Calu3 (cell line): Measurements from ENCODE around the gene GLI3. TPM values are rescaled to one million over a fixed set of nuclear protein-coding genes. Genes with fewer than 3 reads are reported as not detected.

Experiments used
- BruUV-seq: library from RNA; stranded (reverse); fragments of 400-500 nt; replicated peaks from 2 replicates; lab custom pipeline; 2021; lab: Mats Ljungman, UMichigan
- CTCF ChIA-PET: fragments of 300-600 bp; sonication (Branson Sonifier 250); formaldehyde crosslinking; loops from one replicate; lab custom pipeline; 2022; ENCODE audit warnings: antibody characterized with exemption; lab: Charles Lee
- DNase-seq: peaks from one replicate; pipeline ENCODE4 v3.0.0; 2022
- H3K27ac Mint-ChIP-seq: one replicate; pipeline ENCODE4 v1.8.0; 2022; ENCODE audit warnings: mixed read lengths; ENCODE audit not compliant: unreplicated experiment
- H3K27me3 Mint-ChIP-seq: one replicate; pipeline ENCODE4 v1.8.0; 2022; ENCODE audit warnings: mixed read lengths; ENCODE audit not compliant: unreplicated experiment
- H3K36me3 Mint-ChIP-seq: one replicate; pipeline ENCODE4 v1.8.0; 2022; ENCODE audit warnings: mild to moderate bottlenecking, moderate library complexity, mixed read lengths; ENCODE audit not compliant: insufficient read depth, unreplicated experiment
- H3K4me1 Mint-ChIP-seq: one replicate; pipeline ENCODE4 v1.8.0; 2022; ENCODE audit warnings: mild to moderate bottlenecking, low read depth, mixed read lengths; ENCODE audit not compliant: unreplicated experiment
- H3K4me3 Mint-ChIP-seq: one replicate; pipeline ENCODE4 v1.8.0; 2022; ENCODE audit warnings: mild to moderate bottlenecking, low read depth, moderate library complexity, mixed read lengths; ENCODE audit not compliant: unreplicated experiment
- H3K9me3 Mint-ChIP-seq: one replicate; pipeline ENCODE4 v1.8.0; 2022; ENCODE audit warnings: low read depth, mixed read lengths; ENCODE audit not compliant: unreplicated experiment
- CTCF ChIP-seq: fragments of 200-600 bp; IDR thresholded peaks from one replicate; pipeline ENCODE4 v1.8.0; 2022; ENCODE audit warnings: antibody characterized with exemption; ENCODE audit not compliant: unreplicated experiment
- intact Hi-C: fragments of 100-400 bp; cut with micrococcal nuclease; formaldehyde crosslinking; loops from one replicate; pipeline ENCODE4 v1.10.0; 2022; ENCODE audit not compliant: unreplicated experiment
- total RNA-seq: library from RNA; stranded (reverse); gene quantifications from 2 replicates; pipeline ENCODE4 v1.2.3, GENCODE V29; 2022

GLI3 gene
- total RNA-seq, 1 experiment from 2014 or later: not detected

- TF ChIP-seq CTCF: no peak
- CTCF ChIA-PET: no interaction called here
- no peak overlapping the region for H3K4me3 Mint-ChIP-seq
Measured at GRCh38 chr7:42046483-42046882, 190.5 kb downstream of the GLI3 start.

GRCh38 chr7:42045961-42046360, 191.0 kb downstream of the GLI3 start:
- Mint-ChIP-seq H3K27me3 (peaks cover 41% of the 10 kb centered on the region), H3K36me3 (no peaks in the 10 kb centered on the region)
- CTCF ChIA-PET: no interaction called here

More at GRCh38 chr7:42046483-42046882, 190.5 kb downstream of the GLI3 start:
- no TSS peak for BruUV-seq
- Mint-ChIP-seq H3K36me3 (no peaks in the 10 kb centered on the region), H3K4me1 (no peaks in the 10 kb centered on the region), H3K27ac (no peak overlapping the region), H3K27me3 (peaks cover 43% of the 10 kb centered on the region), H3K9me3 (no peaks in the 10 kb centered on the region)
- intact Hi-C loops: no loop called here
- no peak for DNase-seq

GRCh38 chr7:42039921-42040320, 197.1 kb downstream of the GLI3 start:
- H3K27me3 Mint-ChIP-seq: peaks cover 70% of the 10 kb centered on the region
- no peaks in the 10 kb centered on the region for H3K9me3 Mint-ChIP-seq
- H3K36me3 Mint-ChIP-seq: no peaks in the 10 kb centered on the region
- CTCF ChIA-PET: no interaction called here
- no peak overlapping the region for H3K4me3 Mint-ChIP-seq
- no peak for DNase-seq
- H3K27ac Mint-ChIP-seq: no peak overlapping the region
- BruUV-seq: no TSS peak
- H3K4me1 Mint-ChIP-seq: no peaks in the 10 kb centered on the region
- intact Hi-C loops: no loop called here
- TF ChIP-seq CTCF: no peak

More at GRCh38 chr7:42045961-42046360, 191.0 kb downstream of the GLI3 start:
- intact Hi-C loops: no loop called here
- DNase-seq: no peak
- TF ChIP-seq CTCF: no peak
- no TSS peak for BruUV-seq
- Mint-ChIP-seq H3K4me3 (no peak overlapping the region), H3K9me3 (no peaks in the 10 kb centered on the region), H3K4me1 (no peaks in the 10 kb centered on the region), H3K27ac (no peak overlapping the region)

- no peak overlapping the region for H3K4me3 Mint-ChIP-seq
- no peaks in the 10 kb centered on the region for H3K4me1 Mint-ChIP-seq
- no TSS peak for BruUV-seq
- intact Hi-C loops: no loop called here
- no peak overlapping the region for H3K27ac Mint-ChIP-seq
- no peak for DNase-seq
- TF ChIP-seq CTCF: no peak
- CTCF ChIA-PET: no interaction called here
- peaks cover 73% of the 10 kb centered on the region for H3K27me3 Mint-ChIP-seq
- no peaks in the 10 kb centered on the region for H3K36me3 Mint-ChIP-seq
- H3K9me3 Mint-ChIP-seq: peaks cover 4% of the 10 kb centered on the region
Measured at GRCh38 chr7:42035210-42035609, 201.8 kb downstream of the GLI3 start.
